Ecto neural progenitor cell (in vitro differentiated cells): ENCODE data around the gene CTDNEP1.

Experiments used
- DNase-seq: peaks from one replicate; pipeline ENCODE4 v3.0.0-alpha.2; 2018; ENCODE audit warnings: low spot score

CTDNEP1 gene

GRCh38 chr17:7215136-7215638 lies 36.3 kb downstream of the CTDNEP1 start:
- no peak for DNase-seq

- DNase-seq, result peak; percentile 100
These were observed 37.0 kb downstream of the CTDNEP1 start for GRCh38 chr17:7214300-7215135.

- peak; percentile 99 for DNase-seq
These were observed 37.6 kb downstream of the CTDNEP1 start for GRCh38 chr17:7213895-7214299.

- peak; percentile 74 for DNase-seq
These were observed 39.9 kb downstream of the CTDNEP1 start for GRCh38 chr17:7211491-7212273.

- peak; percentile 76 for DNase-seq
These were observed 42.6 kb downstream of the CTDNEP1 start for GRCh38 chr17:7208754-7209460.

- peak; percentile 82 for DNase-seq
These were observed 43.4 kb downstream of the CTDNEP1 start for GRCh38 chr17:7208027-7208571.

- DNase-seq, result no peak
These were observed 44.2 kb downstream of the CTDNEP1 start for GRCh38 chr17:7207120-7208001.

GRCh38 chr17:7205561-7205960 lies 46.0 kb downstream of the CTDNEP1 start:
- DNase-seq, result no peak

- DNase-seq, result peak; percentile 99
These were observed 46.6 kb downstream of the CTDNEP1 start for GRCh38 chr17:7204828-7205461.

- DNase-seq, result no peak
These were observed 47.2 kb downstream of the CTDNEP1 start for GRCh38 chr17:7204336-7204735.

GRCh38 chr17:7203391-7203790 lies 48.1 kb downstream of the CTDNEP1 start:
- no peak for DNase-seq

- DNase-seq, result no peak
These were observed 54.7 kb downstream of the CTDNEP1 start for GRCh38 chr17:7196651-7197401.

- no peak for DNase-seq
These were observed 55.6 kb downstream of the CTDNEP1 start for GRCh38 chr17:7195971-7196370.
